22Rv1 (cell line): ENCODE measurements around the gene MATN4.

Experiments
- CTCF ChIP-seq: fragments of 450-650 bp; IDR thresholded peaks from 2 replicates; pipeline ENCODE4 v1.5.1; 2017; ENCODE audit warnings: mild to moderate bottlenecking
- ZFX ChIP-seq: fragments of 450-650 bp; IDR thresholded peaks from 2 replicates; pipeline ENCODE4 v1.6.1; 2017; ENCODE audit warnings: antibody characterized with exemption, borderline replicate concordance

GRCh38 chr20:45299786-45300185 is 8.3 kb downstream of the MATN4 start:
- TF ChIP-seq CTCF, result no peak
- TF ChIP-seq ZFX, result no peak
